ENCODE measurements around the gene CPXM2. TPM values are rescaled to one million over a fixed set of nuclear protein-coding genes. Genes with fewer than 3 reads are reported as not detected.

Gene CPXM2
- total RNA-seq, 1 donor from 2014 or later: 7.6 TPM

Other genes with a start within 250 kb of the CPXM2 start
- not detected for gene GPR26, start 225.5 kb downstream of the CPXM2 start, total RNA-seq
- gene CHST15, start 201.8 kb upstream of the CPXM2 start, total RNA-seq: 23.5 TPM